HG03108 (cell line): ENCODE data around the gene CROCC2.

Experiments used
- ATAC-seq: cut with Tn5 transposase; IDR thresholded peaks from one replicate; pipeline ENCODE4 v1.9.1; 2021; ENCODE audit warnings: moderate library complexity; ENCODE audit not compliant: unreplicated experiment

The CROCC2 gene

GRCh38 chr2:240891492-240892340 lies 14.4 kb upstream of the CROCC2 start:
- ATAC-seq = no peak

- no peak for ATAC-seq
Measured at GRCh38 chr2:240892356-240892755, 13.8 kb upstream of the CROCC2 start.

GRCh38 chr2:240892925-240893324 lies 13.2 kb upstream of the CROCC2 start:
- no peak for ATAC-seq

- ATAC-seq = no peak
Measured at GRCh38 chr2:240893363-240893844, 12.7 kb upstream of the CROCC2 start.

GRCh38 chr2:240894006-240894405 lies 12.1 kb upstream of the CROCC2 start:
- ATAC-seq = no peak

- no peak for ATAC-seq
Measured at GRCh38 chr2:240894836-240895558, 11.1 kb upstream of the CROCC2 start.

- ATAC-seq = no peak
Measured at GRCh38 chr2:240895656-240896388, 10.3 kb upstream of the CROCC2 start, which contains the start of gene MAB21L4. MAB21L4 (minus strand) TSS chr2:240896156; CDS start chr2:240895997, 159 bp downstream.

GRCh38 chr2:240896394-240896793 lies 9.7 kb upstream of the CROCC2 start:
- no peak for ATAC-seq

- no peak for ATAC-seq
Measured at GRCh38 chr2:240896871-240897692, 9.1 kb upstream of the CROCC2 start.

- ATAC-seq = no peak
Measured at GRCh38 chr2:240898108-240898730, 7.9 kb upstream of the CROCC2 start.

- no peak for ATAC-seq
Measured at GRCh38 chr2:240898731-240899467, 7.2 kb upstream of the CROCC2 start.

GRCh38 chr2:240899468-240899865 lies 6.7 kb upstream of the CROCC2 start:
- ATAC-seq = no peak

- no peak for ATAC-seq
Measured at GRCh38 chr2:240900141-240900860, 5.8 kb upstream of the CROCC2 start.

- ATAC-seq = no peak
Measured at GRCh38 chr2:240901986-240902614, 4.0 kb upstream of the CROCC2 start.

- no peak for ATAC-seq
Measured at GRCh38 chr2:240902615-240903041, 3.5 kb upstream of the CROCC2 start.

GRCh38 chr2:240903191-240904060 lies 2.7 kb upstream of the CROCC2 start:
- ATAC-seq = no peak
